CD4-positive, alpha-beta T cell (primary cell): ENCODE data around the gene LPO. TPM values are rescaled to one million over a fixed set of nuclear protein-coding genes. Genes with fewer than 3 reads are reported as not detected.

Source experiments
- ATAC-seq: fragments of 200-7000 bp; cut with Tn5 transposase; one replicate; pipeline ENCODE4 v1.10.0; 2022; ENCODE audit warnings: mild to moderate bottlenecking; ENCODE audit not compliant: poor library complexity
- CTCF ChIA-PET: fragments of 350-600 bp; sonication (Branson Sonifier 250); formaldehyde crosslinking; loops from one replicate; lab custom pipeline; 2021; ENCODE audit warnings: antibody characterized with exemption, inconsistent platforms; lab: Charles Lee
- POLR2A ChIA-PET: fragments of 350-600 bp; sonication (Branson Sonifier 250); formaldehyde crosslinking; loops from one replicate; lab custom pipeline; 2021; ENCODE audit warnings: antibody characterized with exemption, inconsistent platforms; lab: Charles Lee
- DNase-seq, 14 experiments: peaks; one replicate each; pipeline ENCODE4 v3.0.0-alpha.2; 2013 to 2020; ENCODE audit warnings: mixed read lengths in 2 of 14
- H3K27ac ChIP-seq, 2 donors: one replicate each; pipeline versions ENCODE4 v1.5.1 to v1.7.0; 2013; ENCODE audit warnings: low read length in 2 of 2, low read depth in 1 of 2, mild to moderate bottlenecking in 1 of 2
- H3K27me3 ChIP-seq, 2 experiments: 1 replicate in 1 of 2; 2 replicates in 1 of 2; pipeline versions ENCODE4 v1.6.1 to v1.7.0; 2013; ENCODE audit warnings: low read length in 2 of 2, control low read depth in 1 of 2, mild to moderate bottlenecking in 1 of 2, moderate library complexity in 1 of 2; ENCODE audit not compliant: insufficient read depth in 2 of 2, control insufficient read depth in 1 of 2
- H3K36me3 ChIP-seq: one replicate; pipeline ENCODE4 v1.6.1; 2013; ENCODE audit warnings: low read length, control low read depth; ENCODE audit not compliant: insufficient read depth
- H3K4me1 ChIP-seq: one replicate; pipeline ENCODE4 v1.6.1; 2013; ENCODE audit warnings: low read length, control low read depth; ENCODE audit not compliant: insufficient read depth
- H3K4me3 ChIP-seq: one replicate; pipeline ENCODE4 v1.5.1; 2013; ENCODE audit warnings: mild to moderate bottlenecking, low read length, moderate library complexity
- H3K9me3 ChIP-seq, 2 experiments: 1 replicate in 1 of 2; 2 replicates in 1 of 2; pipeline versions ENCODE4 v1.6.1 to v1.7.0; 2013; ENCODE audit warnings: low read length in 2 of 2, mild to moderate bottlenecking in 2 of 2, control low read depth in 1 of 2, moderate library complexity in 1 of 2; ENCODE audit not compliant: control insufficient read depth in 1 of 2, insufficient read depth in 1 of 2
- H3K27ac Mint-ChIP-seq: one replicate; pipeline ENCODE4 v1.8.0; 2020; ENCODE audit warnings: mixed read lengths
- H3K27me3 Mint-ChIP-seq: one replicate; pipeline ENCODE4 v1.8.0; 2021; ENCODE audit warnings: mixed read lengths
- H3K36me3 Mint-ChIP-seq: one replicate; pipeline ENCODE4 v1.8.0; 2021; ENCODE audit warnings: low read depth, mixed read lengths
- H3K4me1 Mint-ChIP-seq: one replicate; pipeline ENCODE4 v1.8.0; 2021; ENCODE audit warnings: low read depth, mixed read lengths
- H3K4me3 Mint-ChIP-seq: one replicate; pipeline ENCODE4 v1.8.0; 2020; ENCODE audit warnings: mild to moderate bottlenecking, mixed read lengths
- H3K9me3 Mint-ChIP-seq: one replicate; pipeline ENCODE4 v1.8.0; 2020; ENCODE audit warnings: mixed read lengths
- intact Hi-C, 2 experiments: fragments of 100-400 bp; cut with DNase I in 1 of 2; cut with micrococcal nuclease in 1 of 2; formaldehyde crosslinking; loops; one replicate each; pipeline versions ENCODE4 v1.15.1 to v1.9.0; 2023 to 2025; cut with DNase I, micrococcal nuclease
- total RNA-seq, 174 experiments: library from RNA in 2 of 174; stranded (reverse) in 2 of 174; gene quantifications; one replicate each; pipeline ENCODE4 v1.2.3 and lab custom pipeline; 2021 to 2026
- TF ChIP-seq, protein P1 (sequence below): fragments of 200-600 bp; IDR thresholded peaks from one replicate; pipeline ENCODE4 v1.8.0; 2022; ENCODE audit warnings: antibody characterized with exemption, mild to moderate bottlenecking

LPO gene
- total RNA-seq, 2 experiments from 2014 or later, result not detected

DNA sequence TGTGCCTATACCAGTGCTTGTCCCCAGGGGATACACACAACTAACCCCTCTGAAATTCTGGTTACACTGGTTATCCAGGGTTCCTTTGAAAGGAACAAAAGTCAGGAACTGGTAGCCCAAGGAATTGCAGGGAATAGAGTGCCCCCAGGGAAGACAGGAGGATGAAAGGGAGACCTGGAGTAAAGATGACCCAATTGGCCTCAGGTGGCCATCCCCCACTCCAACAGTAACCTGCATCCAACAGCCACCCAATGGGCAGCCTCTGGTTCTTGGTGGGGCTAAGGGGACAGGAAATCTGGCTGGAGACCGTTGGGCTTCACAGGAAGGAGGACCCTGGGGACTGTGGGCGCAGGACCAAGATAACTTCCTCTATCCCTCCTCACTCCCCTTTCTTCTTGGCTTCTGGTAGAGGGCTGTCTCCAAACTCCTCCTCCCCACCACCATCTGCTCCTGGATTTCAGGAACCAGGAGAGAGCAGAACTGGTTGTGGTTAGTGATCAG lies 43.2 kb downstream of the LPO start:
- intact Hi-C loops, result no loop called here
- ChIA-PET POLR2A (no interaction called here), CTCF (no interaction called here)
- no peak overlapping the region for H3K4me3 Mint-ChIP-seq
- peaks cover 4% of the 10 kb centered on the region for H3K4me1 Mint-ChIP-seq
- H3K9me3 Mint-ChIP-seq, result no peaks in the 10 kb centered on the region
- no peaks in the 10 kb centered on the region for H3K36me3 ChIP-seq
- H3K27ac Mint-ChIP-seq, result no peak overlapping the region
- H3K27ac ChIP-seq, result no peak overlapping the region
- no peak for DNase-seq
- no peak overlapping the region for H3K4me3 ChIP-seq
- no peaks in the 10 kb centered on the region for H3K9me3 ChIP-seq
- peaks cover 0 to 2% of the 10 kb centered on the region in 2 experiments for H3K27me3 ChIP-seq
- no peak for ATAC-seq
- H3K36me3 Mint-ChIP-seq, result no peaks in the 10 kb centered on the region
- peaks cover 6% of the 10 kb centered on the region for H3K4me1 ChIP-seq
- peaks cover 40% of the 10 kb centered on the region for H3K27me3 Mint-ChIP-seq
- TF ChIP-seq, protein P1, sequence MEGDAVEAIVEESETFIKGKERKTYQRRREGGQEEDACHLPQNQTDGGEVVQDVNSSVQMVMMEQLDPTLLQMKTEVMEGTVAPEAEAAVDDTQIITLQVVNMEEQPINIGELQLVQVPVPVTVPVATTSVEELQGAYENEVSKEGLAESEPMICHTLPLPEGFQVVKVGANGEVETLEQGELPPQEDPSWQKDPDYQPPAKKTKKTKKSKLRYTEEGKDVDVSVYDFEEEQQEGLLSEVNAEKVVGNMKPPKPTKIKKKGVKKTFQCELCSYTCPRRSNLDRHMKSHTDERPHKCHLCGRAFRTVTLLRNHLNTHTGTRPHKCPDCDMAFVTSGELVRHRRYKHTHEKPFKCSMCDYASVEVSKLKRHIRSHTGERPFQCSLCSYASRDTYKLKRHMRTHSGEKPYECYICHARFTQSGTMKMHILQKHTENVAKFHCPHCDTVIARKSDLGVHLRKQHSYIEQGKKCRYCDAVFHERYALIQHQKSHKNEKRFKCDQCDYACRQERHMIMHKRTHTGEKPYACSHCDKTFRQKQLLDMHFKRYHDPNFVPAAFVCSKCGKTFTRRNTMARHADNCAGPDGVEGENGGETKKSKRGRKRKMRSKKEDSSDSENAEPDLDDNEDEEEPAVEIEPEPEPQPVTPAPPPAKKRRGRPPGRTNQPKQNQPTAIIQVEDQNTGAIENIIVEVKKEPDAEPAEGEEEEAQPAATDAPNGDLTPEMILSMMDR, result no peak

DNA sequence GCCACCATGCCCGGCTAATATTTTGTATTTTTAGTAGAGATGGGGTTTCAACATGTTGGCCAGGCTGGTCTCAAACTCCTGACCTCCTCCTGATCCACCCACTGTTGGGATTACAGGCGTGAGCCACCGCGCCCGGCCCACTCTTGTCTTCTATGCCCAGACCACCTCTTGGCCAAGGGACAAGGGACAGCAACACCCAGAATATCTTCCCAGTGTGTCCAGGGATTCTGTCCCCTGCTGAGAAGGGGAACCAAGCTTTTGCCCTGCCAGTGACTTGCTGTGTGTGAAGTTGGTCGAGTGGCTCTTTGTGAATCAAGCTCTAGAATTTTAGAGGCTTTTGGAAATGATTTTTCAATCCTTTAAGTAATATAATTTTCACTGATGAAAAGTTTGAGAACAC lies 44.1 kb downstream of the LPO start:
- POLR2A ChIA-PET, result no interaction called here
- TF ChIP-seq, protein P1, result no peak
- ATAC-seq, result no peak
- H3K9me3 Mint-ChIP-seq, result no peaks in the 10 kb centered on the region
- intact Hi-C loops, result no loop called here
- no peaks in the 10 kb centered on the region for H3K36me3 Mint-ChIP-seq
- DNase-seq, result no peak
- CTCF ChIA-PET, result no interaction called here
- Histone ChIP-seq H3K27me3 (peaks cover 0 to 2% of the 10 kb centered on the region in 2 experiments), H3K36me3 (no peaks in the 10 kb centered on the region), H3K9me3 (no peaks in the 10 kb centered on the region), H3K4me1 (peaks cover 6% of the 10 kb centered on the region), H3K4me3 (no peak overlapping the region), H3K27ac (no peak overlapping the region)
- peaks cover 38% of the 10 kb centered on the region for H3K27me3 Mint-ChIP-seq
- no peak overlapping the region for H3K4me3 Mint-ChIP-seq
- peaks cover 4% of the 10 kb centered on the region for H3K4me1 Mint-ChIP-seq
- no peak overlapping the region for H3K27ac Mint-ChIP-seq

GRCh38 chr17:58283674-58284612 lies 45.6 kb downstream of the LPO start:
- TF ChIP-seq, protein P1, result no peak
- no peak for ATAC-seq
- Mint-ChIP-seq H3K27ac (no peak overlapping the region), H3K9me3 (no peaks in the 10 kb centered on the region), H3K27me3 (peaks cover 23% of the 10 kb centered on the region), H3K4me1 (peaks cover 4% of the 10 kb centered on the region), H3K4me3 (no peak overlapping the region), H3K36me3 (no peaks in the 10 kb centered on the region)
- intact Hi-C loops, result no loop called here
- ChIA-PET POLR2A (no interaction called here), CTCF (no interaction called here)
- peaks cover 6% of the 10 kb centered on the region for H3K4me1 ChIP-seq
- DNase-seq, result no peak
- H3K27me3 ChIP-seq, result peaks cover 0 to 3% of the 10 kb centered on the region in 2 experiments
- H3K36me3 ChIP-seq, result no peaks in the 10 kb centered on the region
- H3K27ac ChIP-seq, result no peak overlapping the region
- H3K4me3 ChIP-seq, result no peak overlapping the region
- no peaks in the 10 kb centered on the region for H3K9me3 ChIP-seq
